Sigmoid colon (tissue), 3 donors: ENCODE measurements around the gene MYORG.

Experiments used
- CTCF ChIP-seq, 4 experiments: fragments of 450-650 bp in 3 of 4; fragments of 200-600 bp in 1 of 4; IDR thresholded peaks; one replicate each; pipeline ENCODE4 v1.5.1; 2016 to 2019; ENCODE audit warnings: antibody characterized with exemption in 4 of 4, mild to moderate bottlenecking in 3 of 4, moderate library complexity in 2 of 4
- POLR2A ChIP-seq, 2 donors: fragments of 450-650 bp; IDR thresholded peaks; one replicate each; pipeline ENCODE4 v1.6.1; 2016; ENCODE audit warnings: antibody characterized with exemption in 2 of 2, mild to moderate bottlenecking in 2 of 2, moderate library complexity in 2 of 2

- no peak for TF ChIP-seq CTCF (IDR thresholded peaks at IDR 0.05)
- no peak for TF ChIP-seq POLR2A (IDR thresholded peaks at IDR 0.05)
Measured at GRCh38 chr9:34383904-34384303, 7.2 kb upstream of the MYORG start.
